ENCODE results near the gene GJB5. TPM values are rescaled to one million over a fixed set of nuclear protein-coding genes. Genes with fewer than 3 reads are reported as not detected.

GJB5 gene
- total and polyA plus RNA-seq, 9 of the 15 experiments (the other 6 are each of a cell fraction or from before 2014, with no cell fraction given): 0.04 TPM; not detected in 8

- TF ChIP-seq ZBTB5 (IDR thresholded peaks at IDR 0.05) (no peak), SNRNP70 (optimal IDR thresholded peaks at IDR 0.05; ENCODE audit: low read depth, low read length) (no peak), ZFP36 (IDR thresholded peaks at IDR 0.05; ENCODE audit: low read depth, low read length, partially characterized antibody) (peak; percentile 88), AFF1 (IDR thresholded peaks at IDR 0.05; ENCODE audit: low read depth in 1 of 2, partially characterized antibody in 2 of 2) (no peak), EP400 (IDR thresholded peaks at IDR 0.05) (no peak), MTA1 (IDR thresholded peaks at IDR 0.05; ENCODE audit: borderline replicate concordance) (no peak), SMARCA5 (IDR thresholded peaks at IDR 0.05) (peak; percentile 67), PPARD (CRISPR knock-in tag; IDR thresholded peaks at IDR 0.05) (no peak), GTF2F1 (IDR thresholded peaks at IDR 0.05; ENCODE audit: low read depth, low read length) (no peak), SRSF1 (IDR thresholded peaks at IDR 0.05; ENCODE audit: low read depth, low read length) (no peak), REST (IDR thresholded peaks at IDR 0.05; ENCODE audit: borderline replicate concordance) (no peak), REST (CRISPR knock-in tag; IDR thresholded peaks at IDR 0.05; ENCODE audit: low read depth) (no peak)
Measured at GRCh38 chr1:34746785-34747637, 7.8 kb upstream of the GJB5 start (continued).

Data from K562 (cell line).